Measurements from ENCODE around the gene FAAP100. TPM values are rescaled to one million over a fixed set of nuclear protein-coding genes. Genes with fewer than 3 reads are reported as not detected.

The FAAP100 gene
- total and polyA plus RNA-seq, 9 donors = 0.77 to 29.1 (median 25.0) TPM

- 23 to 27% (median 24%) methylated on average over 7 to 8 of the region's 8 CpGs for WGBS, 3 donors
- no peak for TF ChIP-seq CTCF (IDR thresholded peaks at IDR 0.05)
- TF ChIP-seq POLR2A (IDR thresholded peaks at IDR 0.05) = no peak
- no peak for TF ChIP-seq EP300 (IDR thresholded peaks at IDR 0.05)
- no peaks in the 10 kb centered on the region for H3K27me3 ChIP-seq
- H3K9me3 ChIP-seq = no peaks in the 10 kb centered on the region
- no peaks in the 10 kb centered on the region for H3K36me3 ChIP-seq
- no peak for DNase-seq
- no peaks in the 10 kb centered on the region for H3K4me1 ChIP-seq (ENCODE audit: insufficient read depth)
- no peak overlapping the region for H3K4me3 ChIP-seq
- no peak overlapping the region for H3K27ac ChIP-seq
- intact Hi-C loops (cut with DNase I) = no loop called here
Measured at GRCh38 chr17:81494626-81495377, 57.4 kb downstream of the FAAP100 start.

GRCh38 chr17:81493198-81494038 lies 58.7 kb downstream of the FAAP100 start:
- H3K27ac ChIP-seq = no peak overlapping the region
- WGBS, 3 donors = 75 to 80% (median 77%) methylated on average over 15 to 16 of the region's 16 CpGs
- no peak for DNase-seq
- no peaks in the 10 kb centered on the region for H3K27me3 ChIP-seq
- intact Hi-C loops (cut with DNase I) = no loop called here
- TF ChIP-seq CTCF (IDR thresholded peaks at IDR 0.05) (no peak), EP300 (IDR thresholded peaks at IDR 0.05) (no peak), POLR2A (IDR thresholded peaks at IDR 0.05) (no peak)
- no peaks in the 10 kb centered on the region for H3K36me3 ChIP-seq
- no peaks in the 10 kb centered on the region for H3K4me1 ChIP-seq (ENCODE audit: insufficient read depth)
- H3K9me3 ChIP-seq = no peaks in the 10 kb centered on the region
- no peak overlapping the region for H3K4me3 ChIP-seq

- intact Hi-C loops (cut with DNase I) = no loop called here
- H3K27me3 ChIP-seq = no peaks in the 10 kb centered on the region
- H3K4me1 ChIP-seq (ENCODE audit: insufficient read depth) = no peaks in the 10 kb centered on the region
- H3K9me3 ChIP-seq = no peaks in the 10 kb centered on the region
- TF ChIP-seq EP300 (IDR thresholded peaks at IDR 0.05) (no peak), CTCF (IDR thresholded peaks at IDR 0.05) (no peak), POLR2A (IDR thresholded peaks at IDR 0.05) (no peak)
- 82 to 83% (median 82%) methylated on average over 9 of the region's 9 CpGs for WGBS, 3 donors
- H3K36me3 ChIP-seq = no peaks in the 10 kb centered on the region
- no peak overlapping the region for H3K4me3 ChIP-seq
- no peak for DNase-seq
- H3K27ac ChIP-seq = no peak overlapping the region
Measured at GRCh38 chr17:81492706-81493105, 59.4 kb downstream of the FAAP100 start.

GRCh38 chr17:81492202-81492601 lies 60.0 kb downstream of the FAAP100 start:
- intact Hi-C loops (cut with DNase I) = no loop called here
- no peaks in the 10 kb centered on the region for H3K9me3 ChIP-seq
- 54 to 56% (median 54%) methylated on average over 18 of the region's 18 CpGs for WGBS, 3 donors
- no peak overlapping the region for H3K4me3 ChIP-seq
- no peak overlapping the region for H3K27ac ChIP-seq
- no peak for DNase-seq
- TF ChIP-seq CTCF (IDR thresholded peaks at IDR 0.05) (no peak), POLR2A (IDR thresholded peaks at IDR 0.05) (no peak), EP300 (IDR thresholded peaks at IDR 0.05) (no peak)
- no peaks in the 10 kb centered on the region for H3K27me3 ChIP-seq
- no peaks in the 10 kb centered on the region for H3K4me1 ChIP-seq (ENCODE audit: insufficient read depth)
- H3K36me3 ChIP-seq = no peaks in the 10 kb centered on the region

All from ovary (tissue), 9 donors.